ENCODE results near the gene DNM3. TPM values are rescaled to one million over a fixed set of nuclear protein-coding genes. Genes with fewer than 3 reads are reported as not detected.

The DNM3 gene
- total RNA-seq, 2 experiments from 2014 or later: 1.5 to 1.6 TPM

DNA sequence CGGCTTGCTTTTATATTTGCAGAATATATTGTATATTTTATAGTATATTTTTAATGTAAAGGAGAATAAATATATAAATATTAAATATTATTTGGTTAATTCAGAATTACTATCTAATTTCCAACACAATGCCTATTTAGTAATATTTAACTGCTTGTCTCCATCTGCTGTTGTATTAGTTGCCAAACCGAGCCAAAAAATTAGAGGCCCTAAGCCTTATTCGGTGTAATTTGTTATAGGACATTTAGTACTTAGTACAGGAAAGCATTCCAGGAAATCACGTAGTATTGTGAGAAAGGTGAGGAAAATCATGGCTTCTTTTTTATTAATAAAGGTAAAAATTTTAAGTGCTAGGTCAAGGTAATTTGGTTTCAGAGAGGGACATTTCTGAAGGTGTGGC, 93.8 kb downstream of the DNM3 start:
- Mint-ChIP-seq H3K9me3 (ENCODE audit: insufficient read depth) (no peaks in the 10 kb centered on the region), H3K27ac (no peak overlapping the region), H3K36me3 (ENCODE audit: low read depth) (no peaks in the 10 kb centered on the region), H3K4me3 (no peak overlapping the region), H3K4me1 (ENCODE audit: low read depth) (no peaks in the 10 kb centered on the region), H3K27me3 (ENCODE audit: low read depth) (peaks cover 9% of the 10 kb centered on the region)
- no peak for ATAC-seq
- DNase-seq: no peak
- POLR2A ChIA-PET: no interaction called here
- CTCF ChIA-PET: no interaction called here

DNA sequence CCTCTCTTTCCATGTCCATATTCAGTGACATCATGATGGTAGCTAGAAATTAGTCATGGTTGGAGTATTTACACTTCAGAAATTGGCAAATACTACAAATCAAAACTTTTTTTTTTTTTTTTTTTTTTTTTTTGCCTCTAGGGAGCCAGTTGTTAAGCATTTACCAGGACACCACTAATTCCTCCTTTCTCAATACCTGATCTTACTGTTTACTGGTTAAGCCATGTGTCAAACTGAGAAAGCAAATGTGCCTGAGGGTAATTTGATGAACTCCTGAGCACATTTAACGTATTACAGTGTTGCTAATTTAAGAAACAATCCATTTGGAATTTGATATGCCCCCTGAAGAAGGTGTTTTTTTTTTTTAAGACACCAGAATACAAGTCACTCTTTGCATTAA, 94.4 kb downstream of the DNM3 start:
- DNase-seq: no peak
- H3K27me3 Mint-ChIP-seq (ENCODE audit: low read depth): peaks cover 9% of the 10 kb centered on the region
- ChIA-PET CTCF (no interaction called here), POLR2A (no interaction called here)
- no peak overlapping the region for H3K27ac Mint-ChIP-seq
- H3K4me3 Mint-ChIP-seq: no peak overlapping the region
- no peaks in the 10 kb centered on the region for H3K4me1 Mint-ChIP-seq (ENCODE audit: low read depth)
- no peak for ATAC-seq
- no peaks in the 10 kb centered on the region for H3K36me3 Mint-ChIP-seq (ENCODE audit: low read depth)
- no peaks in the 10 kb centered on the region for H3K9me3 Mint-ChIP-seq (ENCODE audit: insufficient read depth)

DNA sequence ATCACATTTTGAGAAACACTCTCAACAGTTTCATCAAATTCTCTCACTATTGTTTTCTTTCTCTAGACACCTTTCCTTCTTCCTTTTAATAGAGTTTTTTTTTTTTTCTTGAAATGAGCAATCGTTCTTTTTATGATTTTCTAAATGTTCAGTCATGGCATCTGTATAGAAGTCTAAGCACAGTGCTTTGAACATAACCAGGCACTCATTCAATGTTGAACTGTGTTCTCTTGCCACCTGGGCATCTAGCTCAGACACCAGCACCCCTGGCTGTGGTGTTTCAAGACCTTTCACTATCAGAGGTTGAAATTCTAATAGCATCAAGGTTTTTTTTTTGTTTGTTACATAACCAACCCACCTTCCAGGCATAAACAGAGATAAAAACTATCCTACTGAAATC, 96.6 kb downstream of the DNM3 start:
- Mint-ChIP-seq H3K4me1 (ENCODE audit: low read depth) (no peaks in the 10 kb centered on the region), H3K9me3 (ENCODE audit: insufficient read depth) (no peaks in the 10 kb centered on the region), H3K27me3 (ENCODE audit: low read depth) (peaks cover 7% of the 10 kb centered on the region), H3K4me3 (no peak overlapping the region), H3K36me3 (ENCODE audit: low read depth) (no peaks in the 10 kb centered on the region), H3K27ac (no peak overlapping the region)
- CTCF ChIA-PET: interaction anchor here (1.5 kb wide), 1 partner anchor 10 kb away, joined by 4 read pairs; no protein-coding TSS in a partner anchor
- ATAC-seq (no peak), DNase-seq (no peak)
- POLR2A ChIA-PET: no interaction called here

DNA sequence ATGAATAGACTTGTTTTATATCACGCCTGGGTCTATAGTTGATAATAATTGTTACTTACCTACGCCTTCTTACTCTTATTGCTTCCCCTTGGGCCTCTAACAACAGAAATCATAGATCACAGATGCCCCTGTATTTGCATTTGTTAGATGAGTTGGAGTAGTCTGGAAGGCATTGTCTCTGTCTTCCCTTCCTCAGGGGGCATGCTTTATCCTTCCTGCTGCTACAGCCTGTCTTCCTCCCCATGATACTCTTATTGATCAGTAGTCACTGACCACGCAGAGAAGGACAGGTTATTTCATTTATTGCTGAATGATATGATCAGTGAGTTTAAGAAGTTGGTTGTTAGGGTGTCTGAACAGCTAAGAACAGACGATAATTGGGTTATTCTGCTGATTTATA, 98.4 kb downstream of the DNM3 start:
- DNase-seq: no peak
- POLR2A ChIA-PET: no interaction called here
- Mint-ChIP-seq H3K4me1 (ENCODE audit: low read depth) (no peaks in the 10 kb centered on the region), H3K36me3 (ENCODE audit: low read depth) (no peaks in the 10 kb centered on the region), H3K4me3 (no peak overlapping the region), H3K27ac (no peak overlapping the region), H3K27me3 (ENCODE audit: low read depth) (peaks cover 2% of the 10 kb centered on the region), H3K9me3 (ENCODE audit: insufficient read depth) (no peaks in the 10 kb centered on the region)
- ATAC-seq: no peak
- CTCF ChIA-PET: no interaction called here

DNA sequence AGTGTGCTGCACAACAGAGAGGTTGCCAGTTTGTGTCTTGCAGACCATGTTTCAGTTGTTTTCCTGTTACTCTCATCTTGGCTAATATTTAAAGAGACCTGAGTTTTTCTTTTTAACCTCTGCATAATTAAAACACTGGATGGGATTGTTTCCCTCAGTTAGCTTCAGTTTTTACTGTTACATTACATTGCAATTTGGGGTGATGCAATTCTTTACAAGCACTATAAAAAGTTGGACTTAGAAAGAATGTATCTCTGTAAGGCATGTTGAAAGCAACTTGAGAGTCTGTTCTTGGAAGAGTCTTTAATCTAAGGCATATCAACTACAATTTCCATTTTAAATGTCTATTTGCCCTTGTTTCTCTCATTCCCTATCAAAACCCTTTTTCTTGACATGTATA, 99.1 kb downstream of the DNM3 start:
- Mint-ChIP-seq H3K4me3 (no peak overlapping the region), H3K36me3 (ENCODE audit: low read depth) (no peaks in the 10 kb centered on the region), H3K27ac (no peak overlapping the region), H3K27me3 (ENCODE audit: low read depth) (peaks cover 2% of the 10 kb centered on the region), H3K9me3 (ENCODE audit: insufficient read depth) (no peaks in the 10 kb centered on the region), H3K4me1 (ENCODE audit: low read depth) (no peaks in the 10 kb centered on the region)
- no peak for ATAC-seq
- ChIA-PET CTCF (no interaction called here), POLR2A (no interaction called here)
- no peak for DNase-seq

DNA sequence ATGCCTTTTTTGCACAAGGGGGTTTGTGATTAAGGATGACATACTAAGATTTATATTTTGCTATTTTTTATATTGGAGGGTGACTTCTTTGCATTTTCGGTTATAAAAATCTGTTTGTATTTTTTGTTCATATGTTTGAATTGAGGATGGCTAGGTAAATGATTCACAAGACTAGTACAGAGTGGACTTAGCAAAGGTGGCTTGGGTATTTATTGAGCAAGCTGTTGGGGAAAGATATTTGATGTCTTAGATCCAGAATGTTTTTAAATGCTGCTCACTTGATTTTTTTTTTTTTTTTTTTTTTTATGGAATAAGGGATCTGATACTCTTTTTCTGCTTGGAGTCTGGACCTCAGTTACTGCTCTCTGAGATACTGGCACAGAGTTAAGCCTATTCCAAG, 100.6 kb downstream of the DNM3 start:
- ChIA-PET POLR2A (no interaction called here), CTCF (no interaction called here)
- no peak overlapping the region for H3K4me3 Mint-ChIP-seq

DNA sequence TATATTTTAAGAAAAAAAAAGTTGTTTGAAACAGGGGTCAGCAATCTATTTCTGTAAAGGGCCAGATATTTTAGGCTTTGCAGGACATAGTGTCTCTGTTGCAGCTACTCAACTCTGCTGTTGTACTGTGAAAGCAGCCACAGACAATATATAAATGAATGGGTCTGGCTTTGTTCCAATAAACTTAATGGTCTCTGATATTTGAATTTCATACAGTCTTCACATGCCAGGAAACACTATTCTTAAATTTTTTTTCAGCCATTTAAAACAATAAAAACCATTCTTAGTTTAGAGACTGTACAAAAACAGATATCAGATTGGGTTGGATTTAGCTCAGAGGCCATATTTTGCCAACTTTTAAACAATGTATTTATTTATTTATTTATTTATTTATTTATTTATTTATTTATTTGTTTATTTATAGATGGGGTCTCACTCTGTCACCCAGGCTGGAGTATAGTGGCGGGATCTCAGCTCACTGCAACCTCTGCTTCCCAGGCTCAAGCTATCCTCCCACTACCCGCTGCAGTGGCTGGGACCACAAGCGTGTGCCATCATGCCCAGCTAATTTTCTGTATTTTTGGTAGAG, 102.8 kb downstream of the DNM3 start:
- DNase-seq (no peak), ATAC-seq (no peak)
- no peaks in the 10 kb centered on the region for H3K36me3 Mint-ChIP-seq (ENCODE audit: low read depth)
- POLR2A ChIA-PET: no interaction called here
- H3K4me1 Mint-ChIP-seq (ENCODE audit: low read depth): no peaks in the 10 kb centered on the region
- no peak overlapping the region for H3K27ac Mint-ChIP-seq
- H3K27me3 Mint-ChIP-seq (ENCODE audit: low read depth): no peaks in the 10 kb centered on the region
- H3K4me3 Mint-ChIP-seq: no peak overlapping the region
- CTCF ChIA-PET: no interaction called here
- no peaks in the 10 kb centered on the region for H3K9me3 Mint-ChIP-seq (ENCODE audit: insufficient read depth)

More for the DNA sequence above, 100.6 kb downstream of the DNM3 start:
- no peaks in the 10 kb centered on the region for H3K36me3 Mint-ChIP-seq (ENCODE audit: low read depth)
- DNase-seq: no peak
- ATAC-seq: no peak
- no peaks in the 10 kb centered on the region for H3K27me3 Mint-ChIP-seq (ENCODE audit: low read depth)
- no peaks in the 10 kb centered on the region for H3K4me1 Mint-ChIP-seq (ENCODE audit: low read depth)
- H3K9me3 Mint-ChIP-seq (ENCODE audit: insufficient read depth): no peaks in the 10 kb centered on the region
- no peak overlapping the region for H3K27ac Mint-ChIP-seq

DNA sequence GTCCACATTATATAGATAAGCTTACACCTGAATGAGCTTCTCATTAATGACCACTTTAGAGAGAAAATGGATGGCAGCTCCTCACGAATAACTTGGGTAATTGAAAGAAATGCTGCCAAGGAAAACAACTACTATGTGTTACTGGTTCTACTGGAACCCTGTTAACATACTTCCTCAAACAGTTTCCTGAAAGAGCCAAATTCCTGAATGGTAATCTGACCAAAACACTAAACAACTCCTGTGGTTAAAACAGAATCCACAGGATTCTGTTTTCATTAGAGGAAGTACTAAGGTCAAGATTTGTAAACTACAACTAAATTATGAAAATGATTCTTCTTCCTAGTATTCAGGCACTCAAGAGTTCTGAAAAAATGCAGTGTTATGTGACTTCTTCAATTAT, 107.2 kb downstream of the DNM3 start:
- Mint-ChIP-seq H3K4me1 (ENCODE audit: low read depth) (no peaks in the 10 kb centered on the region), H3K36me3 (ENCODE audit: low read depth) (no peaks in the 10 kb centered on the region), H3K4me3 (no peak overlapping the region), H3K27ac (no peak overlapping the region), H3K27me3 (ENCODE audit: low read depth) (peaks cover 7% of the 10 kb centered on the region), H3K9me3 (ENCODE audit: insufficient read depth) (no peaks in the 10 kb centered on the region)
- ATAC-seq (no peak), DNase-seq (no peak)
- ChIA-PET CTCF (no interaction called here), POLR2A (no interaction called here)

DNA sequence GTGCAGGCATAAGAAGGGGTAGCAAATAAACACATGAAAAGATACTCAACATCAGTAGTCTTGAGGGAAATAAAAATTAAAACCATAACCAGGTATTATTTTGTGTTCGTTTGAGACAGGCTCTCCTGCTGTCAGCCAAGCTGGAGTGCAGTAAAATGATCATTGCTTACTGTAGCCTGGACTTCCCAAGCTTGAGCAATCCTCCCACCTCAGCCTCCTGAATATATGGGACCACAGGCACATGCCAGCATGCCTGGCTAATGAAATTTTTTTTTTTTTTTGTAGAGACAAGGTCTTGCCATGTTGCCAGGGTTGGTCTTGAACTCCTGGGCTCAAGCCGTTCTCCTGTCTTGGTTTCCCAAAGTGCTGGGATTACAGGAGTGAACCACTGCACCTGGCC, 108.0 kb downstream of the DNM3 start:
- ChIA-PET POLR2A (no interaction called here), CTCF (no interaction called here)
- Mint-ChIP-seq H3K4me3 (no peak overlapping the region), H3K9me3 (ENCODE audit: insufficient read depth) (no peaks in the 10 kb centered on the region), H3K36me3 (ENCODE audit: low read depth) (no peaks in the 10 kb centered on the region), H3K27me3 (ENCODE audit: low read depth) (peaks cover 7% of the 10 kb centered on the region), H3K27ac (no peak overlapping the region), H3K4me1 (ENCODE audit: low read depth) (no peaks in the 10 kb centered on the region)
- DNase-seq (no peak), ATAC-seq (no peak)

DNA sequence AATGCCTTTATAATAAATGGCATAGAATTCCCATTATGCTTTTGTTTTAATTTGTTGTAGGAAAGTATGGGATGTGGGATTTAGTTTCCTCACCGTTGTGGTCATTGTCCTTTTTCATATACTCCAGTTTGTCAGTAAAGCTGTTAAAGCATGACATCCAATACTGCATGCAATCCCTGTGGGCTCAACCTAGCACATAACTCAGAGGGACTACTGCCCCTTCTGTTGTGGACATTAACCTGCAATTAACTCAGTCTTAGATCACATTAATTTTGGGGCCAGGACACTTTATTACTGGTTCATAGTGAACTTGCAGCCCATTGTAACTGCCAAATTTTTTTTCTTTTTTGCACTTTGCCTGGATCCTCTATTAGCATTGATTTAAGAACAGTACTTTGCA, 112.5 kb downstream of the DNM3 start:
- H3K36me3 Mint-ChIP-seq (ENCODE audit: low read depth): no peaks in the 10 kb centered on the region
- no peaks in the 10 kb centered on the region for H3K9me3 Mint-ChIP-seq (ENCODE audit: insufficient read depth)
- H3K4me1 Mint-ChIP-seq (ENCODE audit: low read depth): no peaks in the 10 kb centered on the region
- no peak for DNase-seq
- H3K27ac Mint-ChIP-seq: no peak overlapping the region
- ATAC-seq: no peak
- ChIA-PET CTCF (no interaction called here), POLR2A (no interaction called here)
- H3K27me3 Mint-ChIP-seq (ENCODE audit: low read depth): peaks cover 7% of the 10 kb centered on the region
- no peak overlapping the region for H3K4me3 Mint-ChIP-seq

DNA sequence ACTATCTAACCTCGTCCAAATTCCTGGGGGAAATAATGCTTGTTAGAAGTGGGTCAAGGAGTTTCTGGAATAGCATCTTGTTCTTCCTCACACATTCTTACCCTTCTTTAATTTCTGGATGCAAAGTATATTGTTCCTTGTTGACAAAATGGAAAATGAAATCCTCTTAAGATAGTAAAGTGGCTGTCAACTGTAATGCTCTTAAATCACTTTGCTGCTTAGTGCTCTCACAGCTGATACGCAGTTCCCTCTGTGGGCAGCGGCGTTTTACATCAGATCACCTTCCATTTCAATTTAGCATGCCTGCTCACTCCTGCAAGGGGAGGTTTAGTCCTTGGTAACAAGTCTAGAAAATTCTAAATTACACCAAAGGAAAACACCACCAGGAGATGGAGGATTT, 113.1 kb downstream of the DNM3 start:
- CTCF ChIA-PET: no interaction called here
- no peaks in the 10 kb centered on the region for H3K36me3 Mint-ChIP-seq (ENCODE audit: low read depth)

DNA sequence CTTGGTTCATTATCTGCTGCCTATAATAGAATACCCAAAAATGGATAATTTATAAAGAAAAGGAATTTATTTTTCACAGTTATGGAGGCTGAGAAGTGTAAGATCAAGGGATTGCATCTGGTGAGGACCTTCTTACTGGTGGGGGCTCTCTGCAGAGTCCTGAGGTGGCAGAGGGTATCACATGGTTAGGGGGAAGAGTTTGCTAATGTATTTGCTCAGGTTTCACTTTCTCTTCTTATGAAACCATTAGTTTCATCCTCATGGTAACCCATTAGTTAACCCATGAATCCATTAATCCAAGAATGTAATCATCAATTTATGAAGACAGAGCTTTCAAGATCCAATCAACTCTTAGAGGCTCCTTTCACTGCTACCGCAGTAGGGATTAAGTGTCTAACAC, 120.6 kb downstream of the DNM3 start:
- Mint-ChIP-seq H3K36me3 (ENCODE audit: low read depth) (no peaks in the 10 kb centered on the region), H3K4me3 (no peak overlapping the region), H3K27me3 (ENCODE audit: low read depth) (no peaks in the 10 kb centered on the region), H3K4me1 (ENCODE audit: low read depth) (no peaks in the 10 kb centered on the region), H3K9me3 (ENCODE audit: insufficient read depth) (no peaks in the 10 kb centered on the region), H3K27ac (no peak overlapping the region)
- no peak for ATAC-seq
- DNase-seq: no peak
- ChIA-PET CTCF (no interaction called here), POLR2A (no interaction called here)

More for the DNA sequence above, 113.1 kb downstream of the DNM3 start:
- H3K27me3 Mint-ChIP-seq (ENCODE audit: low read depth): peaks cover 7% of the 10 kb centered on the region
- POLR2A ChIA-PET: no interaction called here
- no peak overlapping the region for H3K27ac Mint-ChIP-seq
- no peaks in the 10 kb centered on the region for H3K4me1 Mint-ChIP-seq (ENCODE audit: low read depth)
- no peak for ATAC-seq
- no peaks in the 10 kb centered on the region for H3K9me3 Mint-ChIP-seq (ENCODE audit: insufficient read depth)
- no peak overlapping the region for H3K4me3 Mint-ChIP-seq
- DNase-seq: no peak

DNA sequence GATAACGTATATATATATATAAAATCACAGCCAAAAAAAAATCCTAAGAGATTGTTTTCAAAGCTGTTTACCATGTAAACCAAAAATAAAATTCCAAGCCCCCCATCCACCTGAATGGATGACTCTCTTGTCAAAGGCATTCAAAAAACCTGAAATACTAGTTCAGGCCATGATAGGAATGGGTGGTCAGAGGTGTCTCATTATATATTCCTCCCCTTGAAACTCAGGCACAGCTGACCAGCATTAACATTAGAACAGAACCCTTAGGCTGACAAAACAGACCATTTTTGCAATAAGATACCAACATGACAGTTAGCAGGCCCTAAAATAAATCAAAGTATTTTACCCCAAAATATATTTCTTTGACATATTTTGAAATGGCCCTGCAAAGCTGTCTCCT, 122.5 kb downstream of the DNM3 start:
- Mint-ChIP-seq H3K36me3 (ENCODE audit: low read depth) (no peaks in the 10 kb centered on the region), H3K4me3 (no peak overlapping the region), H3K4me1 (ENCODE audit: low read depth) (no peaks in the 10 kb centered on the region), H3K27me3 (ENCODE audit: low read depth) (peaks cover 4% of the 10 kb centered on the region), H3K27ac (no peak overlapping the region), H3K9me3 (ENCODE audit: insufficient read depth) (no peaks in the 10 kb centered on the region)
- ChIA-PET POLR2A (no interaction called here), CTCF (no interaction called here)
- DNase-seq (no peak), ATAC-seq (no peak)
